HepG2 (cell line): ENCODE results near the gene ADSS1. TPM values are rescaled to one million over a fixed set of nuclear protein-coding genes. Genes with fewer than 3 reads are reported as not detected.
A peak's percentile ranks its signal among the peaks of the same experiment; 100 is the strongest.

Experiments used
- ARNT ChIP-seq: fragments of 450-650 bp; IDR thresholded peaks from 2 replicates; pipeline ENCODE4 v1.6.1; 2017
- ATF1 ChIP-seq: IDR thresholded peaks from 2 replicates; pipeline ENCODE4 v1.6.1; 2016; ENCODE audit warnings: mild to moderate bottlenecking, control low read depth
- CEBPG ChIP-seq: IDR thresholded peaks from 2 replicates; pipeline ENCODE4 v1.6.1; 2016
- GATAD2A ChIP-seq: IDR thresholded peaks from 2 replicates; pipeline ENCODE4 v1.6.1; 2016
- JUNB ChIP-seq: sonication (generic); formaldehyde crosslinking; IDR thresholded peaks from 2 replicates; pipeline ENCODE4 v1.8.0; 2022; ENCODE audit warnings: missing genetic modification reagents, mild to moderate bottlenecking, borderline replicate concordance
- MAFF ChIP-seq: IDR thresholded peaks from 2 replicates; pipeline ENCODE4 v1.6.1; 2011; ENCODE audit warnings: low read depth, low read length, improper control_type of control experiment
- MATR3 ChIP-seq: sonication (generic); formaldehyde crosslinking; IDR thresholded peaks from 2 replicates; pipeline ENCODE4 v1.4.0; 2020; ENCODE audit warnings: missing genetic modification reagents
- MED8 ChIP-seq: sonication (generic); formaldehyde crosslinking; IDR thresholded peaks from 2 replicates; pipeline ENCODE4 v1.8.1; 2023; ENCODE audit warnings: mild to moderate bottlenecking, missing genetic modification reagents; ENCODE audit not compliant: insufficient replicate concordance
- MTF2 ChIP-seq: sonication (generic); formaldehyde crosslinking; IDR thresholded peaks from 2 replicates; pipeline ENCODE4 v1.5.0; 2020; ENCODE audit warnings: missing genetic modification reagents, borderline replicate concordance
- SATB2 ChIP-seq: sonication (generic); formaldehyde crosslinking; IDR thresholded peaks from 2 replicates; pipeline ENCODE4 v1.5.0; 2020; ENCODE audit warnings: missing genetic modification reagents
- SMARCC2 ChIP-seq: fragments of 450-650 bp; IDR thresholded peaks from 2 replicates; pipeline ENCODE4 v1.6.1; 2017; ENCODE audit warnings: antibody characterized with exemption, mild to moderate bottlenecking
- SMYD3 ChIP-seq: sonication (generic); formaldehyde crosslinking; IDR thresholded peaks from 2 replicates; pipeline ENCODE4 v1.8.1; 2023; ENCODE audit warnings: mild to moderate bottlenecking, missing genetic modification reagents
- SRSF1 ChIP-seq: fragments of 200-400 bp; formaldehyde crosslinking; optimal IDR thresholded peaks from 2 replicates; pipeline ENCODE3; 2017; ENCODE audit warnings: mild to moderate bottlenecking, low read depth, low read length, moderate library complexity
- ZNF136 ChIP-seq: sonication (generic); formaldehyde crosslinking; IDR thresholded peaks from 2 replicates; pipeline ENCODE4 v1.8.1; 2022; ENCODE audit warnings: low read depth, mild to moderate bottlenecking, moderate library complexity, missing genetic modification reagents
- ZNF274 ChIP-seq: sonication (generic); formaldehyde crosslinking; IDR thresholded peaks from 2 replicates; pipeline ENCODE4 v1.5.1; 2020; ENCODE audit warnings: mild to moderate bottlenecking, missing genetic modification reagents
- ZNF350 ChIP-seq: sonication (generic); formaldehyde crosslinking; IDR thresholded peaks from 2 replicates; pipeline ENCODE4 v1.4.0; 2020; ENCODE audit warnings: mild to moderate bottlenecking, low read depth, missing genetic modification reagents, borderline replicate concordance
- ZNF441 ChIP-seq: sonication (generic); formaldehyde crosslinking; IDR thresholded peaks from 2 replicates; pipeline ENCODE4 v1.7.0; 2021; ENCODE audit warnings: missing genetic modification reagents, borderline replicate concordance
- ZNF607 ChIP-seq: sonication (generic); formaldehyde crosslinking; IDR thresholded peaks from 2 replicates; pipeline ENCODE4 v1.5.1; 2020; ENCODE audit warnings: missing genetic modification reagents, mild to moderate bottlenecking, borderline replicate concordance
- ZNF775 ChIP-seq: sonication (generic); formaldehyde crosslinking; IDR thresholded peaks from 2 replicates; pipeline ENCODE4 v1.4.0; 2020; ENCODE audit warnings: missing genetic modification reagents, mild to moderate bottlenecking, moderate library complexity, borderline replicate concordance
- ZNF891 ChIP-seq: sonication (generic); formaldehyde crosslinking; IDR thresholded peaks from 2 replicates; pipeline ENCODE4 v1.5.0; 2020; ENCODE audit warnings: mild to moderate bottlenecking, missing genetic modification reagents
- polyA plus RNA-seq, 8 experiments: library from polyadenylated mRNA; depleted of rRNA in 3 of 8; stranded (reverse) in 7 of 8; unstranded in 1 of 8; fragments of >200 nt; fragmentation: Illumina TruSeq in 4 of 8; extraction: Trizol in 4 of 8; gene quantifications; 2 replicates each; pipeline versions ENCODE4 v1.2.1 to v1.2.3, GENCODE V29; 2011 to 2016; ENCODE audit warnings: low read depth in 4 of 8, missing spikeins in 1 of 8, mixed read lengths in 1 of 8; ENCODE audit not compliant: insufficient read depth in 1 of 8
- total RNA-seq, 5 experiments: library from RNA; depleted of rRNA; stranded (reverse); fragments of >200 nt; fragmentation: Illumina TruSeq; extraction: Trizol; gene quantifications; 2 replicates each; pipeline ENCODE4 v1.2.3, GENCODE V29; 2016; ENCODE audit warnings: low read depth in 1 of 5
- TF ChIP-seq, protein P1 (sequence below): sonication (generic); formaldehyde crosslinking; IDR thresholded peaks from 2 replicates; pipeline ENCODE4 v1.4.0; 2020; ENCODE audit warnings: missing genetic modification reagents
- TF ChIP-seq, protein P2 (sequence below): sonication (generic); formaldehyde crosslinking; IDR thresholded peaks from 2 replicates; pipeline ENCODE4 v1.4.0; 2020; ENCODE audit warnings: mild to moderate bottlenecking, missing genetic modification reagents
- TF ChIP-seq, protein P3 (sequence below): sonication (generic); formaldehyde crosslinking; IDR thresholded peaks from 2 replicates; pipeline ENCODE4 v1.4.0; 2020; ENCODE audit warnings: missing genetic modification reagents

The ADSS1 gene
- total and polyA plus RNA-seq, 2 of the 13 experiments (the other 11 are each of a cell fraction or from before 2014, with no cell fraction given) = 1.0 to 36.7 TPM

DNA sequence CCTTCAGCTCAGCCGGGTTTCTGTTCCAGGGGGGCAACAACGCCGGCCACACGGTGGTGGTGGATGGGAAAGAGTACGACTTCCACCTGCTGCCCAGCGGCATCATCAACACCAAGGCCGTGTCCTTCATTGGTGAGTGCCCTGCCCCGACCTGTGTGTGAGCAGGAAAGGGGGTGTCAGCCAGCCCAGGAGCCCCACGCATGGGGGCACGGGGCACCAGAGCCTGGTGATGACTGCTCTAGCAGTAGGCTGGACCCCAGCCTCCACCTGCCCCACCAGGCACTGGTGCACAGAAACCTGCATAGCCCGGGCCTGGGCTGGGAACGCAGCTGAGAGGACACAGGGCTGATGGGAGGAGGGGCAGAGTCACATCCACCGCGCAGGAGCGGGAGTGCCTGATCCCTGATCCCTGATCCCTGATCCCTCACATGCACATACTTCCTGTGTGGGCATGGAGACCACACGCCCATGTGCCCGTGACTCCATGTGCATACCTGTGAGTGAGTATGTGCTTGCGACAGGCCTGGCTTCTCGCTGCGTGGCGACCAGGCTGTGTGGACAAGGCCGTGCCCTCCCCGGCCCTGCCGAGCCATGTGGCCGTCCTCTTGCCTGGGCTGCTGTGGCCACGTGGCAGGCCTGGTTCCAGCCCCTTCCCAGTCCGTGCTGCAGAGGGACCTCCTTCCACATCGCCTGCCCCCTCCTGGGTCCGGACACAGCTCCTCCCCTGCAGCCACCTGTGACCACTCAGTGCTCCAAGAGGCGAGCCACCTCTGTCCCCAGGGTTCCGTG lies 11.2 kb downstream of the ADSS1 start (continued):
- TF ChIP-seq SMYD3 (no peak), ZNF136 (no peak), ATF1 (no peak), ARNT (no peak), CEBPG (CRISPR knock-in tag) (peak; percentile 70), SATB2 (CRISPR knock-in tag) (no peak), GATAD2A (CRISPR knock-in tag) (peak; percentile 67), ZNF441 (CRISPR knock-in tag) (peak; percentile 81; the same call in 1 of the 2 replicates), ZNF891 (CRISPR knock-in tag) (peak; percentile 79; the same call in 1 of the 2 replicates), JUNB (CRISPR knock-in tag) (peak; percentile 88), SMARCC2 (no peak), ZNF607 (peak; percentile 78; the same call in 1 of the 2 replicates), SRSF1 (no peak), MATR3 (CRISPR knock-in tag) (no peak), ZNF274 (no peak), ZNF775 (CRISPR knock-in tag) (0 out of 2 replicates have a peak, but pooled peaks have one; percentile 72), ZNF350 (CRISPR knock-in tag) (peak; percentile 51; the same call in 1 of the 2 replicates), MED8 (no peak), MAFF (no peak), MTF2 (CRISPR knock-in tag) (no peak)
- TF ChIP-seq, protein P1, sequence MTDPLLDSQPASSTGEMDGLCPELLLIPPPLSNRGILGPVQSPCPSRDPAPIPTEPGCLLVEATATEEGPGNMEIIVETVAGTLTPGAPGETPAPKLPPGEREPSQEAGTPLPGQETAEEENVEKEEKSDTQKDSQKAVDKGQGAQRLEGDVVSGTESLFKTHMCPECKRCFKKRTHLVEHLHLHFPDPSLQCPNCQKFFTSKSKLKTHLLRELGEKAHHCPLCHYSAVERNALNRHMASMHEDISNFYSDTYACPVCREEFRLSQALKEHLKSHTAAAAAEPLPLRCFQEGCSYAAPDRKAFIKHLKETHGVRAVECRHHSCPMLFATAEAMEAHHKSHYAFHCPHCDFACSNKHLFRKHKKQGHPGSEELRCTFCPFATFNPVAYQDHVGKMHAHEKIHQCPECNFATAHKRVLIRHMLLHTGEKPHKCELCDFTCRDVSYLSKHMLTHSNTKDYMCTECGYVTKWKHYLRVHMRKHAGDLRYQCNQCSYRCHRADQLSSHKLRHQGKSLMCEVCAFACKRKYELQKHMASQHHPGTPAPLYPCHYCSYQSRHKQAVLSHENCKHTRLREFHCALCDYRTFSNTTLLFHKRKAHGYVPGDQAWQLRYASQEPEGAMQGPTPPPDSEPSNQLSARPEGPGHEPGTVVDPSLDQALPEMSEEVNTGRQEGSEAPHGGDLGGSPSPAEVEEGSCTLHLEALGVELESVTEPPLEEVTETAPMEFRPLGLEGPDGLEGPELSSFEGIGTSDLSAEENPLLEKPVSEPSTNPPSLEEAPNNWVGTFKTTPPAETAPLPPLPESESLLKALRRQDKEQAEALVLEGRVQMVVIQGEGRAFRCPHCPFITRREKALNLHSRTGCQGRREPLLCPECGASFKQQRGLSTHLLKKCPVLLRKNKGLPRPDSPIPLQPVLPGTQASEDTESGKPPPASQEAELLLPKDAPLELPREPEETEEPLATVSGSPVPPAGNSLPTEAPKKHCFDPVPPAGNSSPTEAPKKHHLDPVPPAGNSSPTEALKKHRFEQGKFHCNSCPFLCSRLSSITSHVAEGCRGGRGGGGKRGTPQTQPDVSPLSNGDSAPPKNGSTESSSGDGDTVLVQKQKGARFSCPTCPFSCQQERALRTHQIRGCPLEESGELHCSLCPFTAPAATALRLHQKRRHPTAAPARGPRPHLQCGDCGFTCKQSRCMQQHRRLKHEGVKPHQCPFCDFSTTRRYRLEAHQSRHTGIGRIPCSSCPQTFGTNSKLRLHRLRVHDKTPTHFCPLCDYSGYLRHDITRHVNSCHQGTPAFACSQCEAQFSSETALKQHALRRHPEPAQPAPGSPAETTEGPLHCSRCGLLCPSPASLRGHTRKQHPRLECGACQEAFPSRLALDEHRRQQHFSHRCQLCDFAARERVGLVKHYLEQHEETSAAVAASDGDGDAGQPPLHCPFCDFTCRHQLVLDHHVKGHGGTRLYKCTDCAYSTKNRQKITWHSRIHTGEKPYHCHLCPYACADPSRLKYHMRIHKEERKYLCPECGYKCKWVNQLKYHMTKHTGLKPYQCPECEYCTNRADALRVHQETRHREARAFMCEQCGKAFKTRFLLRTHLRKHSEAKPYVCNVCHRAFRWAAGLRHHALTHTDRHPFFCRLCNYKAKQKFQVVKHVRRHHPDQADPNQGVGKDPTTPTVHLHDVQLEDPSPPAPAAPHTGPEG (CRISPR knock-in tag) = no peak
- TF ChIP-seq, protein P2, sequence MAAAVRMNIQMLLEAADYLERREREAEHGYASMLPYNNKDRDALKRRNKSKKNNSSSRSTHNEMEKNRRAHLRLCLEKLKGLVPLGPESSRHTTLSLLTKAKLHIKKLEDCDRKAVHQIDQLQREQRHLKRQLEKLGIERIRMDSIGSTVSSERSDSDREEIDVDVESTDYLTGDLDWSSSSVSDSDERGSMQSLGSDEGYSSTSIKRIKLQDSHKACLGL (CRISPR knock-in tag) = peak; percentile 92
- TF ChIP-seq, protein P3, sequence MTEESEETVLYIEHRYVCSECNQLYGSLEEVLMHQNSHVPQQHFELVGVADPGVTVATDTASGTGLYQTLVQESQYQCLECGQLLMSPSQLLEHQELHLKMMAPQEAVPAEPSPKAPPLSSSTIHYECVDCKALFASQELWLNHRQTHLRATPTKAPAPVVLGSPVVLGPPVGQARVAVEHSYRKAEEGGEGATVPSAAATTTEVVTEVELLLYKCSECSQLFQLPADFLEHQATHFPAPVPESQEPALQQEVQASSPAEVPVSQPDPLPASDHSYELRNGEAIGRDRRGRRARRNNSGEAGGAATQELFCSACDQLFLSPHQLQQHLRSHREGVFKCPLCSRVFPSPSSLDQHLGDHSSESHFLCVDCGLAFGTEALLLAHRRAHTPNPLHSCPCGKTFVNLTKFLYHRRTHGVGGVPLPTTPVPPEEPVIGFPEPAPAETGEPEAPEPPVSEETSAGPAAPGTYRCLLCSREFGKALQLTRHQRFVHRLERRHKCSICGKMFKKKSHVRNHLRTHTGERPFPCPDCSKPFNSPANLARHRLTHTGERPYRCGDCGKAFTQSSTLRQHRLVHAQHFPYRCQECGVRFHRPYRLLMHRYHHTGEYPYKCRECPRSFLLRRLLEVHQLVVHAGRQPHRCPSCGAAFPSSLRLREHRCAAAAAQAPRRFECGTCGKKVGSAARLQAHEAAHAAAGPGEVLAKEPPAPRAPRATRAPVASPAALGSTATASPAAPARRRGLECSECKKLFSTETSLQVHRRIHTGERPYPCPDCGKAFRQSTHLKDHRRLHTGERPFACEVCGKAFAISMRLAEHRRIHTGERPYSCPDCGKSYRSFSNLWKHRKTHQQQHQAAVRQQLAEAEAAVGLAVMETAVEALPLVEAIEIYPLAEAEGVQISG (CRISPR knock-in tag) = peak; percentile 79
